Spinal cord (tissue), 10 donors: Measurements from ENCODE around the gene TYK2. TPM values are rescaled to one million over a fixed set of nuclear protein-coding genes. Genes with fewer than 3 reads are reported as not detected.

Experiments used
- DNase-seq, 6 donors: peaks; one replicate each; pipeline versions ENCODE4 v3.0.0 to v3.0.0-alpha.2; 2013 to 2015; ENCODE audit warnings: low spot score in 6 of 6, low read depth in 4 of 6
- H3K27ac ChIP-seq: one replicate; pipeline ENCODE4 v1.5.1; 2013; ENCODE audit warnings: low read depth, low read length, control low read depth
- H3K27me3 ChIP-seq: one replicate; pipeline ENCODE4 v1.6.1; 2013; ENCODE audit warnings: low read length; ENCODE audit not compliant: control insufficient read depth, insufficient read depth
- H3K36me3 ChIP-seq: one replicate; pipeline ENCODE4 v1.6.1; 2013; ENCODE audit warnings: low read length; ENCODE audit not compliant: control insufficient read depth, insufficient read depth
- H3K4me1 ChIP-seq: one replicate; pipeline ENCODE4 v1.6.1; 2013; ENCODE audit warnings: low read length; ENCODE audit not compliant: control insufficient read depth, insufficient read depth
- H3K4me3 ChIP-seq: one replicate; pipeline ENCODE4 v1.5.1; 2013; ENCODE audit warnings: low read depth, low read length, control low read depth
- H3K9me3 ChIP-seq: one replicate; pipeline ENCODE4 v1.6.1; 2013; ENCODE audit warnings: low read length; ENCODE audit not compliant: control insufficient read depth, insufficient read depth
- WGBS: methylation state at CpG from one replicate; pipeline ENCODE4 v1.1.5; 2013; ENCODE audit warnings: missing lambda C conversion rate; ENCODE audit not compliant: insufficient coverage; 5-methylcytosine and 5-hydroxymethylcytosine counted together
- polyA plus RNA-seq, 2 donors: library from polyadenylated mRNA; unstranded; fragments of 120-200 nt; gene quantifications; one replicate each; pipeline ENCODE4 v1.2.1, GENCODE V29; 2013; ENCODE audit not compliant: insufficient read length in 2 of 2
- total RNA-seq, 2 donors: library from RNA; depleted of rRNA in 1 of 2; stranded (reverse); fragments of 120-200 nt in 1 of 2; fragments of >200 nt in 1 of 2; gene quantifications; one replicate each; pipeline versions ENCODE4 v1.2.3 to v1.2.4, GENCODE V29; 2013 to 2014
- donor health status: healthy.

TYK2 gene
- total and polyA plus RNA-seq, 4 donors, result 44.5 to 153 (median 101) TPM

DNA sequence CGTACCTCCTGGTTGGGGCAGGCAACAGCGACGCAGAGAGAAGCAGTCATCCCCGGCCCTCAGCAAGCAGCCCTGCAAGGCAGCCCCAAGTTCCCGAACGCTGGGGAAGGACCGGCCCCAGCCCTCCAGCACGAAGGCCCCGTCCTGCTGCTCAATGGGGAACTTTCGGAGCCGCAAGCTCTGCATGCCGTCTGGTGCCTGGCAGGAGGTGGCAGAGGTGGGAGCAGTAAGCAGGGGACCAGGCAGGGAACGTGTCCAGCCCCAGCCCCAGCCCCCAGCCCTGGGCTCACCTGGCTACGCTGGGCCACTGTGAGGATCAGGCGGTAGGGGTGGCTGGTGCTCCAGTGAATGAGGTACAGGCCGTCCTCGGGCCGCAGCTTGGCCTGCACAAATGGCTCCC, 18.1 kb downstream of the TYK2 start:
- no peaks in the 10 kb centered on the region for H3K4me1 ChIP-seq
- 95% methylated on average over 16 of the region's 18 CpGs for WGBS
- DNase-seq, result no peak
- peaks cover 92% of the 10 kb centered on the region for H3K36me3 ChIP-seq
- no peaks in the 10 kb centered on the region for H3K27me3 ChIP-seq
- no peak overlapping the region for H3K27ac ChIP-seq
- H3K9me3 ChIP-seq, result no peaks in the 10 kb centered on the region
- no peak overlapping the region for H3K4me3 ChIP-seq

DNA sequence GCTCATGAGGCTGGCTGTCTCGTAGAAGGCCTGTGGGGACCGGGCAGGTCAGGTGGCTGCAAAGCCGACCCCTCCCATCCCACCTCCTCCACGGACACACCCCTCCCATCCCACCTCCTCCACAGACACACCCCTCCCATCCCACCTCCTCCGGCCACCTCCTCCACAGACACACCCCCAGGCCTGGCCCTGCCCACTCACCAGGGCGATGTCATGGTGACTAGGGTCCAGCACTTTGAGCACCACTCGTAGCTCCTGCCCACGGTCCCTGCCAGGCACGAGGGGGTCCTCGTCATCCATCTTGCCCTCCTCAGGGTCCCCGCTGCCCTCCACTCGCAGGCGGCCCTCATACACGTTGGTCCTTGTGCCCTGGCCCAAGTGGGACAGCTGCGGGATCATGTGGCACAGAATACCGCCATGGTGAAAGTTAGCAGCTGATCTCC, 18.8 kb downstream of the TYK2 start:
- WGBS, result 92% methylated on average over 15 of the region's 16 CpGs
- no peak for DNase-seq
- Histone ChIP-seq H3K4me1 (no peaks in the 10 kb centered on the region), H3K4me3 (no peak overlapping the region), H3K27me3 (no peaks in the 10 kb centered on the region), H3K36me3 (peaks cover 98% of the 10 kb centered on the region), H3K27ac (no peak overlapping the region), H3K9me3 (no peaks in the 10 kb centered on the region)

DNA sequence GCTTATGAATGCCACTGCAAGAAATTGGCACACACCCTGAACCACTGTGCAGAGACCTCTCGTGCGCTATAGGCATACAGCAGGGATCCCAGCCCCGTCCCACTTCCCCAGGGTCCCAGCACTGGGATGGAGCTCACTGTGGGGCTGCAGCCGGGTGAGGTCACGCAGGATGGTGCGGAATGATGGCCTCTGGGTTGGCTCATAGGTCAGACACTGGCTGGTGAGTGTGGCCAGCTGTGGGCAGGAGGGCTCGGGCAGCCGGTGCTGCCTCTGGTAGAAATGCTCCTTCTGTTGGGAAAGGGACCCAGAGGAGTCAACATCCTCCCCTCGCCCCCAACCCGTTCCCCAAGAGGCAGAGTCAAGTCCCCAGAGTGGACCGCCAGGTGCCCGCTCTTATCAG, 23.9 kb downstream of the TYK2 start:
- Histone ChIP-seq H3K27ac (no peak overlapping the region), H3K36me3 (peaks cover 89% of the 10 kb centered on the region)

DNA sequence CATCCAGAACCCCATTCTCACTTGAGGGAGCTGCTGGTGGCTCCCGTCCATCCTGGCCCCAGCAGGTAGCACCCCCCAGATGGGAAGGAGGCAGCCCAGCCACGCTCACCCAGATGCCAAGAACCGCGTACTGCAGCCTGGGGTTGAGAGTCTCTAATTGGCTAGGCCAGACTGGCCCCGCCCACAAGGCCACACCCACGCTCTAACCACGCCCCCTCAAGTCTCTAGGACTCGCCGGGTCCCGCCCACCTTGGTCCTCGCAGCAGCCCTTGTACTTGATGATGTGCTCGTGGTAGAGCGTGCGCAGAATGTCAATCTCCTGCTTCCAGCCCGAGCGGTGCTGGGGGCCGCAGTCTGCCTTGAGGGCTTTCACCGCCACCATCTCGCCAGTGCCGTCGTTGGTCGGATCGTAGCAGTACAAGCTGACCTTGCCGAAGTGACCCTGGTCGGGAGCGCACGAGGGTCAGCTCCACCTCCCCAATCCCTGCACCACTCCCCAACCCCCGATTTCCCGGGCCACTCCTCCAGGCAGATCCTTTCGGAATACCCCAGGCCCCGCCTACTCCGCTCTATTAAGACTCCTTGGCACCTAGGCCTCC, 26.5 kb downstream of the TYK2 start:
- WGBS, result 40% methylated on average over 32 of the region's 32 CpGs
- Histone ChIP-seq H3K4me1 (peaks cover 19% of the 10 kb centered on the region), H3K27ac (peak overlapping the region; percentile 33), H3K4me3 (no peak overlapping the region), H3K9me3 (no peaks in the 10 kb centered on the region), H3K36me3 (peaks cover 79% of the 10 kb centered on the region), H3K27me3 (no peaks in the 10 kb centered on the region)
- DNase-seq, result peak in 3 of 6 donors; percentile 37 to 96 (median 89)

More for the DNA sequence above, 23.9 kb downstream of the TYK2 start:
- Histone ChIP-seq H3K27me3 (no peaks in the 10 kb centered on the region), H3K4me3 (no peak overlapping the region), H3K4me1 (peaks cover 19% of the 10 kb centered on the region), H3K9me3 (no peaks in the 10 kb centered on the region)
- no peak for DNase-seq
- 97% methylated on average over 12 of the region's 12 CpGs for WGBS

DNA sequence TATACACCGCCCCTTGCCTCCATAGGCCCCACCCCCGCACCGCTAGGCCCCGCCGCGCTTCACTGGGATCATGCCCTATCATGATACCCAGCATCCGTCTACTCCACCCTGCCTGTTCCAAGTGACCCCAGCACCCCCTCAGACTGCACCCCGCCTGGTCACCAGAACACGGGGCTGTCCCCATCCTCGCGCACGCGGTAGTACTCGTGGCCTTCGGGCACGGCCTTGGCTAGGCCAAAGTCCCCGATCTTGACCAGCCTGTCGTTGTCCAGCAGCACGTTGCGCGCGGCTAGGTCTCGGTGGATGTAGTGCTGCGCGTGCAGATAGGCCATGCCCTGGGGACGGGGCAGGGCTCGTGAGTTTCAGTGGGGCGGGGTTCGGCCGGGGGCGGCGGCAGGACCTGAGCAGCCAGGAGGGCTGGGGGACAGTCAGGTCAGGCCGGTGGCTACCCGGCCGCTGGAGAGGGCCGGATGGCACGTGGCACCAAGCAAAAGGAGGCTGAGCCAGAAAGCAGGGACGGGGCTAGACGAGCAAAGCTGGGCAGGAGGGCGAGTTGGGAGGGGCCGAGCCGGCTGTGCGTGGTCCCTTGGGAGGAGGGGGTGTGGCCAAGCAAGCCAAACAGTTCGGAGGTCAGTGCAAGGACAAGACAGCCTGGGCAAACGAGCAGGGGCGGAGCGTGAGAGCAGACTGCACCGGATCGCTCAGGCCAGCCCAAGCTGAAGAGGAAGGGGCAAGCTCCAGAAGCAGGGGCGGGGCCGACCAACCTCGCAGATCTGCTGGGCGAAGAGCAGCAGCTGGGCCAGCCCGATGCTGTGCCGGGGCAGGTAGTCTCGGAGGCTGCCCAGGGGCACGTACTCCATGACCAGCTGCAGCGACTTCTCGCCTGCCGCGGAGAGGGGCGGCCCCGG, 27.4 kb downstream of the TYK2 start:
- WGBS, result 36% methylated on average over 63 of the region's 63 CpGs
- Histone ChIP-seq H3K4me1 (peaks cover 19% of the 10 kb centered on the region), H3K4me3 (no peak overlapping the region), H3K9me3 (no peaks in the 10 kb centered on the region), H3K36me3 (peaks cover 70% of the 10 kb centered on the region), H3K27me3 (no peaks in the 10 kb centered on the region), H3K27ac (peak overlapping the region; percentile 40)
- DNase-seq, result peak in 2 of 6 donors; percentile 64 to 70

DNA sequence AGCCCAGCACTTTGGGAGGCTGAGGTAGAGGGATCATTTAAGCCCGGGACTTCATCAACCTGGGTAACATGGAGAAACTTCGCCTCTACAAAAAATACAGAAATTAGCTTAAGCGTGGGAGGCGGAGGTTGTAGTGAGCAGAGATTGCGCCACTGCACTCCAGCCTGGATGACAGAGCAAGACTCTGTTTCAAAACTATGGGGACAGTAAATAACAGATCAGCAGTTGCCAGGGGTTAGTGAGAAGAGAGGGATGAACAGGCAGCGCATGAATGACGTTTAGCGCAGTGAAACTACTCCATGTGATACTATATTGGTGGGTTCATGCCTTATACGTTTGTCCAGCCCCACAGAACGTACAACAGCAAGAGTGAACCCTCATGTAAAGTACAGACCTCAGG, 33.9 kb downstream of the TYK2 start:
- no peaks in the 10 kb centered on the region for H3K9me3 ChIP-seq
- H3K36me3 ChIP-seq, result peaks cover 14% of the 10 kb centered on the region
- H3K27me3 ChIP-seq, result no peaks in the 10 kb centered on the region
- H3K4me1 ChIP-seq, result no peaks in the 10 kb centered on the region
- no peak overlapping the region for H3K4me3 ChIP-seq
- no peak for DNase-seq
- WGBS, result 80% methylated on average over 6 of the region's 10 CpGs
- no peak overlapping the region for H3K27ac ChIP-seq

DNA sequence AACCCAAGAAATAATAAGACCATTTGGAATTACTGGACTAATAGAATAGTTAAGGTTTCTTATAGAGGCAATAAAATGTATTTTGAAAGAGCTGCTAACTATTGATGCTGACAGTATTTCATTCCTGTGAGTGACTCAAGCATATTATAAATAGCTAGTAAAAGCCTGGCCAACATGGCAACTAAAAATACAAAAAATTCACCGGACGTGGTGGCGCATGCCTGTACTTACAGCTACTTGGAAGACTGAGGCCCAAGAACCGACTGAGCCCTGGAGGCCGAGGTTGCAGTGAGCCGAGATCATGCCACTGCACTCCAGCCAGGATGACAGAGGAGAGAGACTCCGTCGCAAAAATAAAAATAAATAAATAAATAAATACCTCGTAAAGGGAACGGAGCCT, 35.6 kb downstream of the TYK2 start:
- Histone ChIP-seq H3K4me3 (no peak overlapping the region), H3K27ac (no peak overlapping the region), H3K4me1 (no peaks in the 10 kb centered on the region), H3K27me3 (no peaks in the 10 kb centered on the region), H3K36me3 (peaks cover under 1% of the 10 kb centered on the region), H3K9me3 (no peaks in the 10 kb centered on the region)
- 92% methylated on average over 3 of the region's 10 CpGs for WGBS
- DNase-seq, result no peak

DNA sequence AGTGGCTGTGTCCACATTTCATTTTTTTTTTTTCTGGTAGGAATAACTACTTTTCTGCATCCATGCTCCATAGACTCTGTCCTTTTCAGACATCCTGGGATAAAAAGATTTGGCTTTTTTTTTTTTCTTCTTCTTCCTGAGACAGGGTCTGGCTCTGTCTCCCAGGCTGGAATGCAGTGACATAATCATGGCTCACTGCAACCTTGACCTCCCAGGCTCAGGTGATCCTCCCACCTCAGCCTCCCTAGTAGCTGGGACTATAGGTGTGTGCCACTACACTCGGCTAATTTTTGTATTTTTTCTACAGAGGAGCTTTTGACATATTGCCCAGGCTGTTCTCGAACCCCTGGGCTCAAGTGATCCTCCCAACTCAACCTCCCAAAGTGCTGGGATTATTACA, 36.9 kb downstream of the TYK2 start:
- Histone ChIP-seq H3K27me3 (no peaks in the 10 kb centered on the region), H3K27ac (no peak overlapping the region), H3K4me3 (no peak overlapping the region), H3K4me1 (no peaks in the 10 kb centered on the region), H3K36me3 (peaks cover 3% of the 10 kb centered on the region), H3K9me3 (no peaks in the 10 kb centered on the region)
- no peak for DNase-seq
- no CpG with 5 or more reads among the region's 2 CpGs for WGBS

DNA sequence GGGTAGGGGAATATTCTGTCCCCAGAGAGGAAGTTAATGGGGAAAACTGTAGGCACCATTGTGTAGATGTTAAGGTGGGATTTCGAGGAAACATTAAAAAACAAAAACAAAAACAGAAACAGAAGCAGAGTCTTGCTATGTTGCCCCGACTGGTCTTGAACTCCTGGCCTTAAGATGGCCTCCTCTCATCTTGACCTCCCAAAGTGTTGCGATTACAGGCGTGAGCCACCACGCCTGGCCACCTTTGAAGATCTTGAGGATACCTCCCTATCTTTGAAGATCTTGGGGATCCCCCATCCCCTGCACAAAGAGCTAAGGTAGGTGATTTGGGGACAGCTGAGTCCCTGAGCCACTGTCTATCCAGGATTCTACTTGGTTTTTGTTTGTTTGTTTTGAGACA, 40.4 kb downstream of the TYK2 start:
- H3K9me3 ChIP-seq, result no peaks in the 10 kb centered on the region
- peaks cover 3% of the 10 kb centered on the region for H3K36me3 ChIP-seq
- H3K4me1 ChIP-seq, result peaks cover 9% of the 10 kb centered on the region
- no peak for DNase-seq
- no peaks in the 10 kb centered on the region for H3K27me3 ChIP-seq
- 90% methylated on average over 2 of the region's 5 CpGs for WGBS
- no peak overlapping the region for H3K4me3 ChIP-seq
- H3K27ac ChIP-seq, result no peak overlapping the region
